HepG2 (cell line): ENCODE results near the gene SYMPK.

Source experiments
- ARHGAP35 ChIP-seq: sonication (generic); formaldehyde crosslinking; IDR thresholded peaks from 2 replicates; pipeline ENCODE4 v1.9.0; 2022; ENCODE audit warnings: mild to moderate bottlenecking, inconsistent platforms, moderate library complexity, missing genetic modification reagents, borderline replicate concordance
- NFYB ChIP-seq: sonication (generic); formaldehyde crosslinking; IDR thresholded peaks from 2 replicates; pipeline ENCODE4 v1.4.0; 2020; ENCODE audit warnings: missing genetic modification reagents
- POLR2A ChIP-seq, 2 experiments: IDR thresholded peaks; 2 replicates each; pipeline ENCODE4 v1.6.1; 2011; ENCODE audit warnings: low read depth in 2 of 2, low read length in 2 of 2, mild to moderate bottlenecking in 1 of 2, moderate library complexity in 1 of 2; ENCODE audit not compliant: insufficient read depth in 1 of 2
- SP1 ChIP-seq, 2 experiments: fragments of 450-650 bp in 1 of 2; sonication (generic) in 1 of 2; formaldehyde crosslinking in 1 of 2; IDR thresholded peaks; 2 replicates each; pipeline versions ENCODE4 v1.4.0 to v1.6.1; 2016 to 2020; ENCODE audit warnings: missing genetic modification reagents in 1 of 2
- U2AF2 ChIP-seq: fragments of 200-400 bp; formaldehyde crosslinking; IDR thresholded peaks from 2 replicates; pipeline ENCODE4 v1.6.1; 2017; ENCODE audit warnings: low read depth, mild to moderate bottlenecking, low read length
- TF ChIP-seq, protein P1 (sequence below): sonication (generic); formaldehyde crosslinking; IDR thresholded peaks from 2 replicates; pipeline ENCODE4 v1.5.0; 2020; ENCODE audit warnings: mild to moderate bottlenecking, missing genetic modification reagents
- TF ChIP-seq, protein P2 (sequence below): sonication (generic); formaldehyde crosslinking; IDR thresholded peaks from 2 replicates; pipeline ENCODE4 v1.4.0; 2020; ENCODE audit warnings: missing genetic modification reagents

DNA sequence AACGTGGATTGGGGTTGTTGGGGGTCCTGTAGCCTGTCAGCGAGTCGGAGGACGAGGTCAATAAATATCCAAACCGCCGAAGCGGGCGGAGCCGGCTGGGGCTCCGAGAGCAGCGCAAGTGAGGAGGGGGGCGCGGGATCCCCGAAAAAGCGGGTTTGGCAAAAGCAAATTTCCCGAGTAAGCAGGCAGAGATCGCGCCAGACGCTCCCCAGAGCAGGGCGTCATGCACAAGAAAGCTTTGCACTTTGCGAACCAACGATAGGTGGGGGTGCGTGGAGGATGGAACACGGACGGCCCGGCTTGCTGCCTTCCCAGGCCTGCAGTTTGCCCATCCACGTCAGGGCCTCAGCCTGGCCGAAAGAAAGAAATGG, 93.1 kb downstream of the SYMPK start:
- no peak for TF ChIP-seq NFYB (CRISPR knock-in tag)
- no peak for TF ChIP-seq U2AF2
- TF ChIP-seq, protein P1, sequence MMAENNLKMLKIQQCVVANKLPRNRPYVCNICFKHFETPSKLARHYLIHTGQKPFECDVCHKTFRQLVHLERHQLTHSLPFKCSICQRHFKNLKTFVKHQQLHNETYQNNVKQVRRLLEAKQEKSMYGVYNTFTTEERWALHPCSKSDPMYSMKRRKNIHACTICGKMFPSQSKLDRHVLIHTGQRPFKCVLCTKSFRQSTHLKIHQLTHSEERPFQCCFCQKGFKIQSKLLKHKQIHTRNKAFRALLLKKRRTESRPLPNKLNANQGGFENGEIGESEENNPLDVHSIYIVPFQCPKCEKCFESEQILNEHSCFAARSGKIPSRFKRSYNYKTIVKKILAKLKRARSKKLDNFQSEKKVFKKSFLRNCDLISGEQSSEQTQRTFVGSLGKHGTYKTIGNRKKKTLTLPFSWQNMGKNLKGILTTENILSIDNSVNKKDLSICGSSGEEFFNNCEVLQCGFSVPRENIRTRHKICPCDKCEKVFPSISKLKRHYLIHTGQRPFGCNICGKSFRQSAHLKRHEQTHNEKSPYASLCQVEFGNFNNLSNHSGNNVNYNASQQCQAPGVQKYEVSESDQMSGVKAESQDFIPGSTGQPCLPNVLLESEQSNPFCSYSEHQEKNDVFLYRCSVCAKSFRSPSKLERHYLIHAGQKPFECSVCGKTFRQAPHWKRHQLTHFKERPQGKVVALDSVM (CRISPR knock-in tag): no peak; the same call in 1 of the 2 replicates
- no peak for TF ChIP-seq POLR2A (IDR thresholded peaks at IDR 0.05; ENCODE audit: insufficient read depth in 1 of 2, low read depth in 2 of 2, low read length in 2 of 2)
- TF ChIP-seq, protein P2, sequence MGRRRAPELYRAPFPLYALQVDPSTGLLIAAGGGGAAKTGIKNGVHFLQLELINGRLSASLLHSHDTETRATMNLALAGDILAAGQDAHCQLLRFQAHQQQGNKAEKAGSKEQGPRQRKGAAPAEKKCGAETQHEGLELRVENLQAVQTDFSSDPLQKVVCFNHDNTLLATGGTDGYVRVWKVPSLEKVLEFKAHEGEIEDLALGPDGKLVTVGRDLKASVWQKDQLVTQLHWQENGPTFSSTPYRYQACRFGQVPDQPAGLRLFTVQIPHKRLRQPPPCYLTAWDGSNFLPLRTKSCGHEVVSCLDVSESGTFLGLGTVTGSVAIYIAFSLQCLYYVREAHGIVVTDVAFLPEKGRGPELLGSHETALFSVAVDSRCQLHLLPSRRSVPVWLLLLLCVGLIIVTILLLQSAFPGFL (CRISPR knock-in tag): no peak
- no peak for TF ChIP-seq SP1 (IDR thresholded peaks at IDR 0.05)
- no peak for TF ChIP-seq SP1 (CRISPR knock-in tag; IDR thresholded peaks at IDR 0.05)
- no peak for TF ChIP-seq ARHGAP35 (CRISPR knock-in tag)
